Tibial nerve (tissue), 4 donors: ENCODE data around the gene CYP26C1.

ENCODE experiments used
- EP300 ChIP-seq, 2 donors: sonication (generic); formaldehyde crosslinking; IDR thresholded peaks; one replicate each; pipeline ENCODE4 v1.6.1; 2017; ENCODE audit warnings: antibody characterized with exemption in 2 of 2, mild to moderate bottlenecking in 1 of 2
- TF ChIP-seq, protein P1 (sequence below), 5 experiments: fragments of 200-600 bp in 3 of 5; fragments of 450-650 bp in 2 of 5; sonication (generic) in 3 of 5; IDR thresholded peaks; one replicate each; pipeline ENCODE4 v1.5.1; 2016 to 2019; ENCODE audit warnings: antibody characterized with exemption in 5 of 5, mild to moderate bottlenecking in 3 of 5, moderate library complexity in 2 of 5

DNA sequence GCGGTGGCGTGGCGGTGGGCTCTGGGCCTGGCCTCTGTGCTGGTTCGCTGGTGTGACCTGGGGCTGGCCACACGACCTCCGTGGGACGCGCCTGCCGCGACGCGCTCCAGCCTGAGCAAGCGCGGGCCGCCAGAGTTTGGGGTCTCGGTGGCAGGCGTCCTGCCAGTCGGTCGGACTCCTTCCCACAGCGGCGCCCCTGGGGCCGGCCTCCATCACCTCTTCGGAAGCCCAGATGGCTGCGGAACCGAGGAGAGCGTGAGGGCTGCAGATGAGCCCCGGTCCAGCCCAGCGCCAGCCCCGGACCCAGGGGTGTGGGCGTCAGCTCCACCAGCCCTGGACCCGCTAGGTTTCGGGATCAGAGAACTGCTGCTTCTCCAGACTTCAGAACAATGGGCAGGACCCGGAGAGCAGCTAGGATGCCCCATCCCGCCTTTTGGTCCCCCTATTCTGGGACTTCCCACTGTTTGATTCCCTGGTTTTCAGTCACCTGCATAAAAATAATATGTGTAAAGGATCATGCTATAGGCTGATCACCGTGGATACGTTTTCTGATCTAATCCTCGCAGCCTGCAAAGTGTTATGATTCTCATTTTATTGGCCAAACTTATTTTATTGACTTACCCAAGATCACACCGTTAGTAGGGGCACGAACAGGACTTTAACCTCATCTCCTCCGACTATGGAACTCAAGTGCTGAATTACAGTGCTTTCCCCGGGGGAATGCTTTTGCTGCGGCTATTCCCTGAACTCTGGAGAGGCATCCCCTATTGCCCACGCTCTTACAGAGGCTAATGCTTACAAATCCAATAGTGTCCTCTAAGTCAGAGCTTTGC is 2.8 kb downstream of the CYP26C1 start:
- TF ChIP-seq, protein P1, sequence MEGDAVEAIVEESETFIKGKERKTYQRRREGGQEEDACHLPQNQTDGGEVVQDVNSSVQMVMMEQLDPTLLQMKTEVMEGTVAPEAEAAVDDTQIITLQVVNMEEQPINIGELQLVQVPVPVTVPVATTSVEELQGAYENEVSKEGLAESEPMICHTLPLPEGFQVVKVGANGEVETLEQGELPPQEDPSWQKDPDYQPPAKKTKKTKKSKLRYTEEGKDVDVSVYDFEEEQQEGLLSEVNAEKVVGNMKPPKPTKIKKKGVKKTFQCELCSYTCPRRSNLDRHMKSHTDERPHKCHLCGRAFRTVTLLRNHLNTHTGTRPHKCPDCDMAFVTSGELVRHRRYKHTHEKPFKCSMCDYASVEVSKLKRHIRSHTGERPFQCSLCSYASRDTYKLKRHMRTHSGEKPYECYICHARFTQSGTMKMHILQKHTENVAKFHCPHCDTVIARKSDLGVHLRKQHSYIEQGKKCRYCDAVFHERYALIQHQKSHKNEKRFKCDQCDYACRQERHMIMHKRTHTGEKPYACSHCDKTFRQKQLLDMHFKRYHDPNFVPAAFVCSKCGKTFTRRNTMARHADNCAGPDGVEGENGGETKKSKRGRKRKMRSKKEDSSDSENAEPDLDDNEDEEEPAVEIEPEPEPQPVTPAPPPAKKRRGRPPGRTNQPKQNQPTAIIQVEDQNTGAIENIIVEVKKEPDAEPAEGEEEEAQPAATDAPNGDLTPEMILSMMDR (IDR thresholded peaks at IDR 0.05), result no peak
- TF ChIP-seq EP300 (IDR thresholded peaks at IDR 0.05), result no peak
